HG02973 (cell line): ENCODE measurements around the gene DYRK3.

Experiments used
- ATAC-seq: cut with Tn5 transposase; IDR thresholded peaks from one replicate; pipeline ENCODE4 v1.9.1; 2021; ENCODE audit warnings: moderate library complexity; ENCODE audit not compliant: unreplicated experiment

DYRK3 gene

GRCh38 chr1:206658981-206659273, 23.6 kb downstream of the DYRK3 start:
- ATAC-seq, result no peak

GRCh38 chr1:206660136-206660535, 24.8 kb downstream of the DYRK3 start:
- no peak for ATAC-seq

- no peak for ATAC-seq
These were observed 26.0 kb downstream of the DYRK3 start for GRCh38 chr1:206661161-206661820.

GRCh38 chr1:206662396-206663092, 27.2 kb downstream of the DYRK3 start:
- no peak for ATAC-seq

GRCh38 chr1:206663362-206663761, 28.0 kb downstream of the DYRK3 start:
- no peak for ATAC-seq

- no peak for ATAC-seq
These were observed 28.7 kb downstream of the DYRK3 start for GRCh38 chr1:206663832-206664652.

- no peak for ATAC-seq
These were observed 29.4 kb downstream of the DYRK3 start for GRCh38 chr1:206664740-206665139.

GRCh38 chr1:206666031-206666561, 30.8 kb downstream of the DYRK3 start:
- no peak for ATAC-seq

GRCh38 chr1:206666954-206667665, 31.8 kb downstream of the DYRK3 start:
- ATAC-seq, result no peak

- no peak for ATAC-seq
These were observed 33.0 kb downstream of the DYRK3 start for GRCh38 chr1:206668351-206668750.

GRCh38 chr1:206668874-206669410, 33.6 kb downstream of the DYRK3 start:
- no peak for ATAC-seq

- no peak for ATAC-seq
These were observed 36.8 kb downstream of the DYRK3 start for GRCh38 chr1:206672011-206672688.

- no peak for ATAC-seq
These were observed 37.8 kb downstream of the DYRK3 start for GRCh38 chr1:206672844-206673758.

GRCh38 chr1:206674236-206674635, 38.9 kb downstream of the DYRK3 start:
- ATAC-seq, result no peak

GRCh38 chr1:206674745-206675175, 39.4 kb downstream of the DYRK3 start:
- no peak for ATAC-seq

GRCh38 chr1:206676499-206676898, 41.2 kb downstream of the DYRK3 start:
- no peak for ATAC-seq

GRCh38 chr1:206678490-206678889, 43.2 kb downstream of the DYRK3 start:
- no peak for ATAC-seq

GRCh38 chr1:206679738-206680211, 44.4 kb downstream of the DYRK3 start:
- ATAC-seq, result peak; percentile 73

- ATAC-seq, result no peak
These were observed 44.9 kb downstream of the DYRK3 start for GRCh38 chr1:206680279-206680678.
